Right lobe of liver (tissue), 6 donors: ENCODE data around the gene ABCB8. TPM values are rescaled to one million over a fixed set of nuclear protein-coding genes. Genes with fewer than 3 reads are reported as not detected.

Source experiments
- ATAC-seq, 4 donors: fragments of 200-7000 bp; cut with Tn5 transposase; one replicate each; pipeline ENCODE4 v1.9.1; 2020; ENCODE audit warnings: mild to moderate bottlenecking in 4 of 4, moderate library complexity in 4 of 4
- DNase-seq, 3 donors: peaks; one replicate each; pipeline ENCODE4 v3.0.0-alpha.2; 2020
- H3K27ac ChIP-seq, 3 donors: fragments of 200-600 bp; one replicate each; pipeline ENCODE4 v1.8.0; 2022
- H3K27me3 ChIP-seq, 2 donors: fragments of 200-600 bp; one replicate each; pipeline ENCODE4 v1.8.0; 2022
- H3K36me3 ChIP-seq, 4 donors: fragments of 200-600 bp; sonication (generic) in 1 of 4; one replicate each; pipeline versions ENCODE4 v1.5.1 to v1.8.0; 2017 to 2022; ENCODE audit warnings: control low read depth in 1 of 4
- H3K4me1 ChIP-seq, 4 donors: fragments of 200-600 bp; sonication (generic) in 1 of 4; one replicate each; pipeline versions ENCODE4 v1.5.1 to v1.8.0; 2017 to 2022; ENCODE audit warnings: control low read depth in 1 of 4
- H3K4me3 ChIP-seq, 3 donors: fragments of 200-600 bp; one replicate each; pipeline ENCODE4 v1.8.0; 2022
- H3K9me3 ChIP-seq, 4 donors: fragments of 200-600 bp; sonication (generic) in 1 of 4; one replicate each; pipeline versions ENCODE4 v1.5.1 to v1.8.0; 2017 to 2022; ENCODE audit warnings: control low read depth in 1 of 4
- CTCF ChIP-seq, 4 donors: fragments of 200-600 bp in 3 of 4; fragments of 450-650 bp in 1 of 4; IDR thresholded peaks; one replicate each; pipeline versions ENCODE4 v1.5.1 to v1.8.0; 2016 to 2022; ENCODE audit warnings: antibody characterized with exemption in 4 of 4, mild to moderate bottlenecking in 2 of 4
- POLR2A ChIP-seq: fragments of 450-650 bp; IDR thresholded peaks from one replicate; pipeline ENCODE4 v1.6.1; 2017; ENCODE audit warnings: antibody characterized with exemption, mild to moderate bottlenecking
- WGBS: methylation state at CpG from one replicate; pipeline ENCODE4 v1.1.6; 2018; ENCODE audit warnings: low coverage, low lambda C conversion rate; ENCODE audit not compliant: insufficient coverage; ENCODE audit errors: missing lambda C conversion rate; 5-methylcytosine and 5-hydroxymethylcytosine counted together
- intact Hi-C, 2 donors: fragments of 100-400 bp; cut with DNase I; formaldehyde crosslinking; loops; one replicate each; pipeline versions ENCODE4 v1.11.2 to v1.14.1; 2022
- total RNA-seq, 6 experiments: library from RNA; depleted of rRNA in 2 of 6; stranded (reverse); fragments of >200 nt in 2 of 6; fragmentation: NEBNext Ultra II Directional in 3 of 6; extraction: Animal tissue kit (Norgen Biotek cat#: 25700) in 3 of 6; gene quantifications; one replicate each; pipeline versions ENCODE4 v1.1.0 to v1.2.4, GENCODE V29; 2016 to 2023
- donor health status: DM: no; HTN: yes; CAD: no.
- donor health status: DM: no; HTN: no; CAD: no.
- donor health status: DM: no; HTN: no; CAD: no.
- donor health status: DM: no; HTN: yes; CAD: no.
- donor health status: DM: no; HTN: yes; CAD: no.

ABCB8 gene
- total RNA-seq, 6 experiments from 2014 or later, result 22.3 to 33.8 (median 26.8) TPM

DNA sequence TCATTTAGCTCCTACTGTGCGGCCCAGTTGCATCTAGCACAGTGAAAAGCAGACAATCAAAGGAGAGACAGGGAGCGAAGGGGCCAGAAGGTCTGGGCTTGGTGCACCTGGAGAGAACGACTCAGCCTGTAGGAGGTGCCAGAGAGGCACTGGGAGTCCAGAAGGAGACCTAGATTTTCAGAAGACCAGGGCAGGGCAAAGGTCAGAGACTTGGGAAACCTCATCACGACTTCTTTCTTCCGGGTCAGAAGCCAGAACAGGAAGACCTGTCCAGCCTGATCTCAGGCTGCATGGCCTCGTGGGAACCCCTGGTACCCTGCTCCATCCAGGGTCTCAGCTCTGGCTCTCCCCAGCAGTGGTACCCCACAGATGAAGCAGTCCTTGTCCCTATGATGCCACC is 63.2 kb downstream of the ABCB8 start:
- H3K27ac ChIP-seq, result no peak overlapping the region
- no peak for TF ChIP-seq POLR2A
- TF ChIP-seq CTCF (IDR thresholded peaks at IDR 0.05), result peak; percentile 32 to 49 (median 42)
- no peak for DNase-seq

DNA sequence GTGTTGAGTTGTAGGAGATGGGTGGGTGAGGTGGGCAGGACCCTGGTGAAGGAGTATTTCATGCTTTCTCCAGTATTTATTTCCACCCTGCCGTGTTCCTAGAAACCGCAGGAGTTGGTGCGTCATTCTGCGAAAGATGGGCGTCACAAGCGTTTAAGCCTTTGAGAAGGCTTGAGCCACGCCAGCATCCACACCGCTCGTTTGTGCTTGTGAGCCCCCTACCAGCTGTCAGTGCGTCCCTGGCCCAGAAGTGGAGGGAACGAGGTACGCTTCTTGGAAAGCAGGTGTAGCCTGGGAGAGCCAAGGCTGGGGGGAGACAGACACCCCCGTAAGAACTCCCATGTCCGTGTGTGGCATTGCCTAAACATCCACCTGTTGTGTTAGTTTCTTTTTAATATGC is 63.7 kb downstream of the ABCB8 start:
- 41% methylated on average over 3 of the region's 14 CpGs for WGBS
- H3K9me3 ChIP-seq, result no peaks in the 10 kb centered on the region
- no peaks in the 10 kb centered on the region for H3K27me3 ChIP-seq
- no peaks in the 10 kb centered on the region for H3K36me3 ChIP-seq
- peaks cover 0 to 30% (median 14%) of the 10 kb centered on the region in 4 donors for H3K4me1 ChIP-seq
- no peak for DNase-seq
- no peak overlapping the region for H3K4me3 ChIP-seq
- no peak overlapping the region for H3K27ac ChIP-seq
- TF ChIP-seq CTCF (IDR thresholded peaks at IDR 0.05), result no peak
- no peak for TF ChIP-seq POLR2A
- no peak for ATAC-seq
- intact Hi-C loops, result no loop called here

More for the DNA sequence above, 63.2 kb downstream of the ABCB8 start:
- no peaks in the 10 kb centered on the region for H3K27me3 ChIP-seq
- H3K36me3 ChIP-seq, result no peaks in the 10 kb centered on the region
- peaks cover 0 to 30% (median 14%) of the 10 kb centered on the region in 4 donors for H3K4me1 ChIP-seq
- no peak overlapping the region for H3K4me3 ChIP-seq
- intact Hi-C loops, result no loop called here
- no peak for ATAC-seq
- WGBS, result 69% methylated on average over 3 of the region's 6 CpGs
- no peaks in the 10 kb centered on the region for H3K9me3 ChIP-seq

- ATAC-seq (no peak), DNase-seq (no peak)
- WGBS, result 90% methylated on average over 1 of the region's 6 CpGs
- H3K4me1 ChIP-seq, result peaks cover 0 to 20% (median 10%) of the 10 kb centered on the region in 4 donors
- TF ChIP-seq CTCF (IDR thresholded peaks at IDR 0.05) (no peak), POLR2A (no peak)
- no peaks in the 10 kb centered on the region for H3K9me3 ChIP-seq
- no peak overlapping the region for H3K27ac ChIP-seq
- H3K27me3 ChIP-seq, result no peaks in the 10 kb centered on the region
- intact Hi-C loops, result no loop called here
- H3K4me3 ChIP-seq, result no peak overlapping the region
- H3K36me3 ChIP-seq, result no peaks in the 10 kb centered on the region
Observed at GRCh38 chr7:151093748-151094147, 65.5 kb downstream of the ABCB8 start.

GRCh38 chr7:151094675-151095074 is 66.4 kb downstream of the ABCB8 start:
- intact Hi-C loops, result no loop called here
- ATAC-seq (no peak), DNase-seq (no peak)
- no peak for TF ChIP-seq POLR2A
- TF ChIP-seq CTCF (IDR thresholded peaks at IDR 0.05), result no peak
- H3K27ac ChIP-seq, result no peak overlapping the region
- H3K36me3 ChIP-seq, result no peaks in the 10 kb centered on the region
- no peak overlapping the region for H3K4me3 ChIP-seq
- no peaks in the 10 kb centered on the region for H3K9me3 ChIP-seq
- H3K27me3 ChIP-seq, result no peaks in the 10 kb centered on the region
- H3K4me1 ChIP-seq, result peaks cover 0 to 11% (median 4%) of the 10 kb centered on the region in 4 donors
- 66% methylated on average over 5 of the region's 5 CpGs for WGBS
